Mesendoderm (in vitro differentiated cells): ENCODE data around the gene NADK2. TPM values are rescaled to one million over a fixed set of nuclear protein-coding genes. Genes with fewer than 3 reads are reported as not detected.
A peak's percentile ranks its signal among the peaks of the same experiment; 100 is the strongest.

Experiments
- DNase-seq: peaks from one replicate; pipeline ENCODE4 v3.0.0; 2013
- H2AK5ac ChIP-seq: 2 replicates; pipeline ENCODE4 v1.6.1; 2013; ENCODE audit warnings: low read length, inconsistent platforms
- H2BK120ac ChIP-seq: 2 replicates; pipeline ENCODE4 v1.6.1; 2013; ENCODE audit warnings: low read depth, mild to moderate bottlenecking, low read length, moderate library complexity, mixed read lengths
- H2BK15ac ChIP-seq: replicated peaks from 2 replicates; pipeline ENCODE4 v1.6.1; 2013; ENCODE audit warnings: low read depth, mild to moderate bottlenecking, moderate library complexity
- H2BK5ac ChIP-seq: 2 replicates; pipeline ENCODE4 v1.6.1; 2013; ENCODE audit warnings: low read length, inconsistent platforms
- H3K18ac ChIP-seq: 2 replicates; pipeline ENCODE4 v1.6.1; 2013; ENCODE audit warnings: mild to moderate bottlenecking, low read length, mixed read lengths
- H3K23ac ChIP-seq: one replicate; pipeline ENCODE4 v1.6.1; 2013; ENCODE audit warnings: low read length
- H3K27ac ChIP-seq: 2 replicates; pipeline ENCODE4 v1.5.1; 2013; ENCODE audit warnings: low read depth, mild to moderate bottlenecking, inconsistent platforms, low read length, moderate library complexity
- H3K27me3 ChIP-seq: 2 replicates; pipeline ENCODE4 v1.6.1; 2013; ENCODE audit warnings: low read length, control low read depth, mild to moderate bottlenecking, inconsistent platforms; ENCODE audit not compliant: insufficient read depth, poor library complexity
- H3K36me3 ChIP-seq: 2 replicates; pipeline ENCODE4 v1.6.1; 2013; ENCODE audit warnings: low read length, inconsistent platforms; ENCODE audit not compliant: control insufficient read depth, insufficient read depth
- H3K4ac ChIP-seq: one replicate; pipeline ENCODE4 v1.6.1; 2013; ENCODE audit warnings: low read depth, mild to moderate bottlenecking, low read length, moderate library complexity
- H3K4me1 ChIP-seq: 2 replicates; pipeline ENCODE4 v1.6.1; 2013; ENCODE audit warnings: low read depth, low read length, inconsistent platforms; ENCODE audit not compliant: control insufficient read depth
- H3K4me2 ChIP-seq: 2 replicates; pipeline ENCODE4 v1.6.1; 2013; ENCODE audit warnings: low read length
- H3K4me3 ChIP-seq: 2 replicates; pipeline ENCODE4 v1.5.1; 2013; ENCODE audit warnings: mild to moderate bottlenecking, low read length
- H3K56ac ChIP-seq: one replicate; pipeline ENCODE4 v1.6.1; 2013; ENCODE audit warnings: low read length
- H3K79me1 ChIP-seq: 2 replicates; pipeline ENCODE4 v1.6.1; 2013; ENCODE audit warnings: low read length, inconsistent platforms
- H3K79me2 ChIP-seq: 2 replicates; pipeline ENCODE4 v1.6.1; 2013; ENCODE audit warnings: mild to moderate bottlenecking, low read length; ENCODE audit not compliant: control insufficient read depth, insufficient read depth
- H3K9ac ChIP-seq: 2 replicates; pipeline ENCODE4 v1.6.1; 2013; ENCODE audit warnings: low read length, inconsistent platforms
- H4K5ac ChIP-seq: one replicate; pipeline ENCODE4 v1.6.1; 2013; ENCODE audit warnings: low read length
- H4K8ac ChIP-seq: one replicate; pipeline ENCODE4 v1.6.1; 2013; ENCODE audit warnings: low read depth, mild to moderate bottlenecking, control low read depth, low read length, moderate library complexity
- WGBS: extraction: QIAGEN DNeasy Blood & Tissue Kit; methylation state at CpG from one replicate; pipeline ENCODE4 v1.1.7; 2013; ENCODE audit warnings: low lambda C conversion rate, missing lambda C conversion rate; ENCODE audit not compliant: insufficient coverage; ENCODE audit errors: extremely low coverage; 5-methylcytosine and 5-hydroxymethylcytosine counted together
- small RNA-seq: library from polyadenylated mRNA; stranded (forward); fragments of <200 nt; extraction: miRNeasy Mini kit (QIAGEN cat#:217004); gene quantifications from one replicate; pipeline ENCODE3, GENCODE V24; 2013; ENCODE audit not compliant: insufficient read depth

The NADK2 gene

GRCh38 chr5:36147681-36148080 is 94.0 kb downstream of the NADK2 start:
- Histone ChIP-seq H3K36me3 (no peaks in the 10 kb centered on the region), H2BK15ac (no peak overlapping the region), H3K79me1 (peaks cover 3% of the 10 kb centered on the region), H3K18ac (no peak overlapping the region), H3K27me3 (no peaks in the 10 kb centered on the region), H2AK5ac (no peak overlapping the region), H3K9ac (no peak overlapping the region), H3K23ac (no peak overlapping the region), H3K4me1 (no peaks in the 10 kb centered on the region), H4K5ac (no peak overlapping the region), H3K4ac (no peak overlapping the region), H2BK5ac (no peak overlapping the region), H3K27ac (no peak overlapping the region), H3K4me3 (no peak overlapping the region), H3K56ac (no peak overlapping the region), H3K4me2 (no peak overlapping the region), H3K79me2 (peaks cover 6% of the 10 kb centered on the region), H4K8ac (no peak overlapping the region), H2BK120ac (no peak overlapping the region)
- WGBS = no CpG with 5 or more reads among the region's 2 CpGs
- no peak for DNase-seq

- Histone ChIP-seq H3K23ac (no peak overlapping the region), H3K18ac (no peak overlapping the region), H3K4ac (no peak overlapping the region), H3K27me3 (no peaks in the 10 kb centered on the region), H3K56ac (no peak overlapping the region), H2BK5ac (no peak overlapping the region), H3K27ac (no peak overlapping the region), H4K5ac (no peak overlapping the region), H3K4me3 (no peak overlapping the region), H3K79me1 (no peaks in the 10 kb centered on the region), H2BK15ac (no peak overlapping the region), H3K36me3 (no peaks in the 10 kb centered on the region), H4K8ac (no peak overlapping the region), H3K79me2 (no peaks in the 10 kb centered on the region), H3K4me1 (no peaks in the 10 kb centered on the region), H3K9ac (no peak overlapping the region), H3K4me2 (no peak overlapping the region), H2AK5ac (no peak overlapping the region), H2BK120ac (no peak overlapping the region)
- WGBS = no CpG with 5 or more reads among the region's 3 CpGs
- DNase-seq = no peak
Observed at GRCh38 chr5:36146390-36146789, 95.3 kb downstream of the NADK2 start.

- Histone ChIP-seq H3K79me2 (no peaks in the 10 kb centered on the region), H3K4me1 (no peaks in the 10 kb centered on the region), H2BK5ac (no peak overlapping the region), H3K36me3 (no peaks in the 10 kb centered on the region), H3K4me2 (no peak overlapping the region), H2BK120ac (no peak overlapping the region), H3K27me3 (no peaks in the 10 kb centered on the region), H4K8ac (no peak overlapping the region), H3K27ac (no peak overlapping the region), H2AK5ac (no peak overlapping the region), H3K18ac (no peak overlapping the region), H4K5ac (no peak overlapping the region), H3K4ac (no peak overlapping the region), H2BK15ac (no peak overlapping the region), H3K23ac (no peak overlapping the region), H3K79me1 (no peaks in the 10 kb centered on the region), H3K4me3 (no peak overlapping the region), H3K9ac (no peak overlapping the region), H3K56ac (no peak overlapping the region)
- WGBS = no CpG with 5 or more reads among the region's 4 CpGs
- DNase-seq = no peak
Observed at GRCh38 chr5:36145311-36145710, 96.4 kb downstream of the NADK2 start.

Small RNA genes within 50 kb of the gene (small RNA-seq; reads per million reads assigned to genes)
- gene MIR580 = 9.5 reads per million, percentile 85 among the genes with 10 or more reads in this experiment
- gene RNU6-1305P = not detected
